SKM-1 treated with dmso at 0.1 percent for 144 hours (cell line): Measurements from ENCODE around the gene ANO7.

Experiments
- DNase-seq: peaks from one replicate; lab custom pipeline; 2025; ENCODE audit not compliant: unreplicated experiment; lab: John Stamatoyannopoulos, UW

The ANO7 gene

DNA sequence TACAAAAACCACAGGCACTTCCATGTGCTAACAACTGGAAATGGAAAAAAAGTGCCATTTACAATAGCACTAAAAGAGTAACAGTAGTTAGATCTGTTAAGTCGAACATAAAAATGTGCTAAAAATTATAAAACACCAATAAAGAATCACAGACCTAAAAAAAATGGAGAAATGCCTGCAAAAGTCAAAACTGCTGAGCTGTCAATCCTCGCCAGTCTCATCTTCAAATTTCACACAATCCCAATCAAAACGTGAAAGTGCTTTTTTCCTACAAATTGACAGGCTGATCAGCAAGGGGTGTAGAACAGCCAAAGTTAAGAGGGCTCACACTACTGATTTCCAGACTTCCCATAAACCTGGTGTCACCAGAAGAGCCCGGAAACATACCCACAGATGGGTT is 53.2 kb downstream of the ANO7 start:
- no peak for DNase-seq

DNA sequence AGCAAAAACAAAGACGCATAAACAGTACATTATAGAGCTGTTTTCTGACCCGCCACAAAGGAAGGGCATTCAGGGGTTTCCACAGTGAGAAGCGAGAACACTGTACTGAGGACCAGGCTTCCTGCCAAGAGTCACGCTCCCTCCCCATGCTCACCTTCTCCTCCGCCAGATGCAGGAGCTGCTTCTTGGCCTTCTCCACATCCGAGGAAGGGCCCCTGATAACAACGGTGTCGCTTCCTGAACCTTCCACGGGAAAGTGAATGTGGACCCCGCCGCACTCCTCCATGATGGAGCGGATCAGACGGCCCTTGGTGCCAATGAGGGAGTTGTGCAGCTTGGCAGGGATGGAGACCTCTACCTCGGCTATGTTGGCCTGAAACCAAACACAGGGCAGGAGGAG is 53.8 kb downstream of the ANO7 start:
- DNase-seq = no peak

DNA sequence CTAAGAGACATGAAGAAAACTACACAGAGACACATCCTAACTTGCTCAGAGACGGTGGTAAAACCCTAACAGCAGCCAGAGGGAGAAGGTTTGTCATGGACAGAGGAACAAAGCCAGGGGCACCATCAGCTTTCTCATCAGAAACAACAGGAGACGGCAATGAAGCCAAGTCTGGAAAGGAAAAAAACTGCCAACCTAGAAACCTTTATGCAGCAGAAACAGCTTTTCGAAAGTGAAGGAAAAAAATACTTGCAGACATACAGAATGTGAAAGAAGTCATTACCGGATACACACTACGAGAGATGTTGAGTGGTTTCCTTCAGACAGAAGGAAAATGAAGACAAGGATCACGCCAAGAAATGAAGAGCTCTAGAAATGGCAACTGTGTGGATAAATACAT is 55.9 kb downstream of the ANO7 start:
- no peak for DNase-seq

GRCh38 chr2:241248289-241248688 is 59.8 kb downstream of the ANO7 start:
- no peak for DNase-seq

GRCh38 chr2:241248897-241249296 is 60.4 kb downstream of the ANO7 start:
- no peak for DNase-seq

- DNase-seq = no peak
Measured at GRCh38 chr2:241249654-241250053, 61.2 kb downstream of the ANO7 start.

DNA sequence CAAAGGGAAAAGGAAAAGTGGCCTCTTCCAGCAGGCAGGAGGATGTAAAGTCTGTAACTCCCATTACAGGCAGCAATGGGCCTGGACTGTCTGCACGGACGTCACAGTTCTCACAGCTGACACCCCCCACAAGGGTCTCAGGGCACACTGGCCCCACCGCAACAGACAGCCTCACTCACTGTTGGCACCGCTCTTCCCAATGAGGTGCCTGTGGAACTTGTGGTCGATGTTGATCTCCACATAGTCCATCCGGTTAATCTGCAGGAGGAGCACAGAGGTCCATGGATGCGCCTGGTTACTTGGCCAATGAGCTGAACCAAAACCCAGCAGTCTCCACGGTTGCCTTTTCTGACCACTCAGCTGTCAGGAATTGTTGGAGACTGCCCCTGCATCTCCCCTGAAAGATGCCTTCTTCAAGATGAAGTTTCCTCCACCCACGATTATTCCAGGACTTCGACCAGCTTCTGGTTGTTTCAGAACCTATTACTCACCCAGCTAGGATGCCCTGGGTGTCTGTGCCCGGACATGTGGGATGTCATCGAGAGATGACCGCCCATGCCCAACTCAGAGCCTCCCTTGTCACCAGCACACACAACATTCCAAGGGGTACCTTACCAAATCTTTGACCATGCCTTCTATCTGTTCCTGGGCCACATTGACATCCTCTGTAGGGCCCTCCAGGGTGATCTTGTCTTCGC is 64.5 kb downstream of the ANO7 start:
- no peak for DNase-seq

- no peak for DNase-seq
Measured at GRCh38 chr2:241254904-241255351, 66.5 kb downstream of the ANO7 start.

DNA sequence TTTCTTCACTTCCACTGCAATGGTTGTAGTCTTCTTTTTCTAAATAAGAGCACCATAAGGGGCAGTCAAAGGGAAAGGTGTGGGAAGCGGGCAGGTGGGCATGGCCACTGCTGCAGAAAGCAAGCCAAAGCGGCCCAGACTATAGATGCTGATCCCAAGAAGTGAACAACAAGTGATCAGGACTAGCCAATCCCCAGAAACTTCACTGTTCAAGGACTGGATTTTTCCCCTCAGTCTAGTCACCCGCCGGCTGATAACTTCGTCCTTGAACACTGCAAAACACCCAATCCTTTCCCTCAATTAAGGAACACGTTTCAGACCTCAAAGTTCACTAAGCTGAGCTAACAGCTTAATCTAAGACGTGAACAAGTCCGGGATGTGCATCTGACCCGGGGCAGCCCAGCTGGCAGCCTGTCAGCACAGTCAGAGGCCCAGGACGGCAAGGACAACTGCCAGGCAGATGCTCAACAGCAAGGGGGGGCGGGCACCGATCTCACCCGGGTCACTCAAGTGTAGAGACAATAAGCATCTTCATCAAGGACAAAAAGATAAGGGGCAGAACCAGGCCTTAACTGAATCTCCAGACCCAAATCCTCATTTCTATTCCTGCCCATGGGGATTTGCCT is 67.2 kb downstream of the ANO7 start:
- no peak for DNase-seq

DNA sequence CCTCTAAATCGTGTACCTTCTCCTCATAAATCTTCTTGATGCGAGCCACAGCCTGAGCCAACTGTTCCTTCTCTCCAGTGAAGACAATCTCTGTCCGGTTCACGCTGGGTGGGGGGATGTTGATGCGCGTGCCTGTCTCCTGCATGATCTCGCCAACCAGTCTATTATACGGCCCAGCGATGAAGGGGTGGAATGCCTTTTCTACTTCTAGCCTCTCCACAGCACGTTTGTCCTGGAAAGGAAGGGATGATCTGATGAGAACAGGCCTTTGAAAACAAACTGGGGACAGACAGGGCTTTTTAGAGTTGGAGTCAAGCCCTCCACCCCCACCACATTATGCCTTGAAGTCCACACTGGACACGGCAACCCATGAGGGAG is 67.7 kb downstream of the ANO7 start:
- DNase-seq = no peak

DNA sequence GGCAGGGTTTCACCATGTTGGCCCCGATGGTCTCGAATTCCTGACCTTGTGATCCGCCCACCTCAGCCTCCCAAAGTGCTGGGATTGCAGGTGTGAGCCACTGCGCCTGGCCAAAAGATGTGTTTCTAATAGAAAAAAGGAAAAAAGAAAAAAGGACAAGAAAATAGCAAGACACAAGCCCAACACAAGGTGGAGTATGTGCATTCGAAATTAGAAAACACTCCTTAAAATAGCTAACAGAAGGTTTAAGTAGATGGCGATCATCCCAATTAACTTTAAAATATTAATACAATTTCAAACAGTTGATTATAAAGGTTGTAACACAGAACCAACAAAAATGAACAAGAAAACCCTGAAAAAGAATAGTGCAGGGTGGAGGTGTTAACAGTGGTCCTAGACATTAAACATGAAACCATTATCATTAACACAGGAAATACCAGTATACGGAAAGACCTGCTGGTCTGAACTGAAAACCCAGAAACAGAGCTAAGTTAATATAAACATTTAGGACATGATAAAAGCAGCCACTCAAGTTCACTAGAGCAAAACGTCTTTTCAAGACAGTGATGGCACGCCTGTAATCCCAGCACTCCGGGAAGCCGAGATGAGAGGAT is 69.0 kb downstream of the ANO7 start:
- DNase-seq = no peak

- DNase-seq = no peak
Measured at GRCh38 chr2:241258505-241259280, 70.2 kb downstream of the ANO7 start.

GRCh38 chr2:241260911-241261310 is 72.4 kb downstream of the ANO7 start:
- no peak for DNase-seq

DNA sequence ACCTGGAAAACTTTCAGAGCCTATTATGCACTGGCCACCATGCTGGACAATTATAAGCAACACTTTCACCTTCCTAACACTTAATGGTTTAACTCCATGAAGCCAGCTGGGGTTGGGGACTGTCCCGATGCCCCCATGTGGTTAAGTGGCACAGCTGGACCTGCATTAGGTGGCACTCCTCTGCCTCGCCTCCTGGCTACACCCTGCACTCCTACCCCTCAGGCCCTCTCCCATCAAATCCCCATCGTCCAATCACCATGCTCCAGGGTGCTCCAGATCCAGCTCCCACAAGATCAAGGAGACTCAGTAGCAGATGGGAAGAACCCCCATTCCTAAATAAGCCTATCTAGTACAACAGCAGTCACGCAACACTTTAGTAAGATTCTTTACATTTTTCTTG is 73.2 kb downstream of the ANO7 start:
- DNase-seq = no peak

GRCh38 chr2:241263061-241263460 is 74.6 kb downstream of the ANO7 start:
- no peak for DNase-seq

DNA sequence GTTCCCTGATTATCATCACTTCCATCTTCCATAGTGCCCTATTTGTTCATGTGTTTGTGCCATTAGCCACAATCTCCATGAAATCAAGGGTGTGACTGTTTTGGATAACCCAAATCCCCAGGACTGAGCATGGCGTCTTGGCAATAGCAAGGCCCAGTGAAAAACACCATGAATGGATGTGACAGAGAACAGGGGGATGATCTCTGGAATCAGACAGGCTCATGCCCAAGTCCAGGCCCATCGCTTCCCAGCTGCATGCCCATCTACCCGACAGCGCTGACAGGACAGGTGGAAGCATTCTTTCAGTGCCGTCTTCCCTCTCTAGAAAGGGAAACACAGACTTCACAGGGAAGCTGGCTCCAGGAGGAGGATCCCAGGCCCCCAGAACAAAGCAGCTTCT is 77.0 kb downstream of the ANO7 start:
- DNase-seq = no peak

GRCh38 chr2:241267249-241268067 is 79.0 kb downstream of the ANO7 start:
- no peak for DNase-seq

GRCh38 chr2:241268306-241268705 is 79.8 kb downstream of the ANO7 start:
- DNase-seq = no peak

DNA sequence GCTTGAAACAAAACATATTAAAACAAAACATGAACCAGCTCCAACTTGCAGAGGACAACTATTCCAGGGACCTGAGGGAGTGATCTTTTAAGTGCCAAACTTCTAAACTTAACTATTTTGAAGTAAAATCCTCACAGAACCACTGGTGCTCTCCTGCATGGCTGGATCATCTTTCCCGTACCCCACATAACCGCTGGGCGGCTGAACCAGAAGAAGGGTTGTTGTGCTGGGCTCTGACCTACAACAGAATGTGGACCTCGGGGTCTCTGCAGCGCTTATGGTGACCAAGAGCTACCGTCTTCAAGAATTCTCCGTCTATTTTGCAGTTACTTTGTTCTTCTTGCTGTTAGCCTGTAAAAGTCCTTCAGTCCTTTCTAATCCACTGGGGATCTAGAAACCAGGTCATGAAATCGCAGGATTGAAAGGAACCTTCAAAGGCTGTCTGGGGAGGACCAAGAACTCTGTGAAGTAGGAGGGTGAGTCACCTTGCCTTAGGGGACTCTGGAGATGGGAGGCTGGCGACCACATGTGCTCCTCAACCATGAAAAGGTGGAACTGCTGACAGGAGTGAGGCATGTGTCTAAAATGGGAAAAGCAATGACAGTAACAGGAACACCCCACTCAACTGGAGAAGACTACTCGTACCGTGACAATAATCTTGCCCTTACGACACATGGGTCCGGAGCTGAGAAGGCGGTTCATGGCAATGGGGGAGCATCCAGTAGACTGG is 80.4 kb downstream of the ANO7 start:
- DNase-seq = no peak
